CD4-positive, alpha-beta T cell (primary cell): ENCODE measurements around the gene KCNIP4. TPM values are rescaled to one million over a fixed set of nuclear protein-coding genes. Genes with fewer than 3 reads are reported as not detected.
A peak's percentile ranks its signal among the peaks of the same experiment; 100 is the strongest.

Experiments
- ATAC-seq: fragments of 200-7000 bp; cut with Tn5 transposase; one replicate; pipeline ENCODE4 v1.10.0; 2022; ENCODE audit warnings: mild to moderate bottlenecking; ENCODE audit not compliant: poor library complexity
- CTCF ChIA-PET: fragments of 350-600 bp; sonication (Branson Sonifier 250); formaldehyde crosslinking; loops from one replicate; lab custom pipeline; 2021; ENCODE audit warnings: antibody characterized with exemption, inconsistent platforms; lab: Charles Lee
- POLR2A ChIA-PET: fragments of 350-600 bp; sonication (Branson Sonifier 250); formaldehyde crosslinking; loops from one replicate; lab custom pipeline; 2021; ENCODE audit warnings: antibody characterized with exemption, inconsistent platforms; lab: Charles Lee
- DNase-seq, 14 experiments: peaks; one replicate each; pipeline ENCODE4 v3.0.0-alpha.2; 2013 to 2020; ENCODE audit warnings: mixed read lengths in 2 of 14
- H3K27ac ChIP-seq, 2 donors: one replicate each; pipeline versions ENCODE4 v1.5.1 to v1.7.0; 2013; ENCODE audit warnings: low read length in 2 of 2, low read depth in 1 of 2, mild to moderate bottlenecking in 1 of 2
- H3K27me3 ChIP-seq, 2 experiments: 1 replicate in 1 of 2; 2 replicates in 1 of 2; pipeline versions ENCODE4 v1.6.1 to v1.7.0; 2013; ENCODE audit warnings: low read length in 2 of 2, control low read depth in 1 of 2, mild to moderate bottlenecking in 1 of 2, moderate library complexity in 1 of 2; ENCODE audit not compliant: insufficient read depth in 2 of 2, control insufficient read depth in 1 of 2
- H3K36me3 ChIP-seq: one replicate; pipeline ENCODE4 v1.6.1; 2013; ENCODE audit warnings: low read length, control low read depth; ENCODE audit not compliant: insufficient read depth
- H3K4me1 ChIP-seq: one replicate; pipeline ENCODE4 v1.6.1; 2013; ENCODE audit warnings: low read length, control low read depth; ENCODE audit not compliant: insufficient read depth
- H3K4me3 ChIP-seq: one replicate; pipeline ENCODE4 v1.5.1; 2013; ENCODE audit warnings: mild to moderate bottlenecking, low read length, moderate library complexity
- H3K9me3 ChIP-seq, 2 experiments: 1 replicate in 1 of 2; 2 replicates in 1 of 2; pipeline versions ENCODE4 v1.6.1 to v1.7.0; 2013; ENCODE audit warnings: low read length in 2 of 2, mild to moderate bottlenecking in 2 of 2, control low read depth in 1 of 2, moderate library complexity in 1 of 2; ENCODE audit not compliant: control insufficient read depth in 1 of 2, insufficient read depth in 1 of 2
- H3K27ac Mint-ChIP-seq: one replicate; pipeline ENCODE4 v1.8.0; 2020; ENCODE audit warnings: mixed read lengths
- H3K27me3 Mint-ChIP-seq: one replicate; pipeline ENCODE4 v1.8.0; 2021; ENCODE audit warnings: mixed read lengths
- H3K36me3 Mint-ChIP-seq: one replicate; pipeline ENCODE4 v1.8.0; 2021; ENCODE audit warnings: low read depth, mixed read lengths
- H3K4me1 Mint-ChIP-seq: one replicate; pipeline ENCODE4 v1.8.0; 2021; ENCODE audit warnings: low read depth, mixed read lengths
- H3K4me3 Mint-ChIP-seq: one replicate; pipeline ENCODE4 v1.8.0; 2020; ENCODE audit warnings: mild to moderate bottlenecking, mixed read lengths
- H3K9me3 Mint-ChIP-seq: one replicate; pipeline ENCODE4 v1.8.0; 2020; ENCODE audit warnings: mixed read lengths
- intact Hi-C, 2 experiments: fragments of 100-400 bp; cut with DNase I in 1 of 2; cut with micrococcal nuclease in 1 of 2; formaldehyde crosslinking; loops; one replicate each; pipeline versions ENCODE4 v1.15.1 to v1.9.0; 2023 to 2025; cut with DNase I, micrococcal nuclease
- total RNA-seq, 174 experiments: library from RNA in 2 of 174; stranded (reverse) in 2 of 174; gene quantifications; one replicate each; pipeline ENCODE4 v1.2.3 and lab custom pipeline; 2021 to 2026
- TF ChIP-seq, protein P1 (sequence below): fragments of 200-600 bp; IDR thresholded peaks from one replicate; pipeline ENCODE4 v1.8.0; 2022; ENCODE audit warnings: antibody characterized with exemption, mild to moderate bottlenecking

The KCNIP4 gene
- total RNA-seq, 2 experiments from 2014 or later, result not detected

DNA sequence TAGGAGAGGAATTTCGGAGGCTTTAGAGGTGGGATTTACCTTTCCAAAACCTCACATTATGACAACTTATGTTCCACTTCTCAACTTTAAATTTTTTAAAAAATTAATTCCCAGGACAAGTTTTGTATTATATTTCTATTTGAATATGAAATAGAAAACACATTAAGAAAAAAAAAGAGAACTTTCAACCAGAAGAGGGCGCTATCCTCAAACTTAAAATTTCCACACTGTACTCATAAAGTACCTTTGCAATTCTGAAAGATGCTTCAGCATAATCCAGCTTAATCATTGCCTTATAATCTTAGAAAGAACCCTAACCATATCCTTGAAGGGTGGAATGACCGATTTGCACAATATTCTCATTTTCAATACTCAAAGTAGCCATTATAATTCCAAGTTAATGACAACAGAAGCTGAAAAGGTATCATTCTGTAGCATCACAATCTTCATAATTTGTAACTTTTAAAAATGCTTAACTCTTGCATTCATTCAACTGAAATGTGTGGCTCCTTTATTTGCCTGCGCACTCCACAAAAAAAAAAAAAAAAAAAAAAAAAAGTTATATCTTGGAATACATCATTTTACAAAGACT lies 158.0 kb downstream of the KCNIP4 start:
- no peak overlapping the region for H3K27ac Mint-ChIP-seq
- intact Hi-C loops, result loop anchor here in 1 of 2 experiments (10.0 kb wide), 1 partner anchor 594 kb away; no protein-coding TSS in a partner anchor

DNA sequence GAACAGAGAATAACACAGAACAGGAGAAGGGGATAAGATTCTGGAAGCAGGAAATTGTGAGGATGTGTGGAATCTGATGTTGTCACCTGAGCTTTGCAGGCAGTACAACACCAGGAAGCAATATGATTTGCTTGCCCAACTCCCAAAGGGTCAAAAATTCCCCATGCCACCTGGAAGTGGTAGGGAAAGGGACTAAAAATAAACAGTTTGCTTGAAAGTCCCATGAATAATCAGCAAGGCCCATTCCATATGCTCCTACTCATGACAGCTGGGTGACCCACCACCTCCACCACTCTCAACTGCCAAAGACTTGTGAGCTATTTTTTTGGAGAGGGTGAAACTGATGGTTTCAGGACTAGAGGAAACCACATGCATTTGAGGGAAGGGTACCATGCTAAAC lies 168.4 kb downstream of the KCNIP4 start:
- Mint-ChIP-seq H3K4me3 (no peak overlapping the region), H3K9me3 (no peaks in the 10 kb centered on the region), H3K27me3 (peaks cover 15% of the 10 kb centered on the region), H3K36me3 (no peaks in the 10 kb centered on the region), H3K4me1 (no peaks in the 10 kb centered on the region), H3K27ac (no peak overlapping the region)
- ATAC-seq, result no peak
- Histone ChIP-seq H3K4me1 (no peaks in the 10 kb centered on the region), H3K27me3 (peaks cover 0 to 2% of the 10 kb centered on the region in 2 experiments), H3K4me3 (no peak overlapping the region), H3K27ac (no peak overlapping the region), H3K9me3 (peaks cover 0 to 5% of the 10 kb centered on the region in 2 experiments), H3K36me3 (no peaks in the 10 kb centered on the region)
- ChIA-PET CTCF (no interaction called here), POLR2A (no interaction called here)
- TF ChIP-seq, protein P1, sequence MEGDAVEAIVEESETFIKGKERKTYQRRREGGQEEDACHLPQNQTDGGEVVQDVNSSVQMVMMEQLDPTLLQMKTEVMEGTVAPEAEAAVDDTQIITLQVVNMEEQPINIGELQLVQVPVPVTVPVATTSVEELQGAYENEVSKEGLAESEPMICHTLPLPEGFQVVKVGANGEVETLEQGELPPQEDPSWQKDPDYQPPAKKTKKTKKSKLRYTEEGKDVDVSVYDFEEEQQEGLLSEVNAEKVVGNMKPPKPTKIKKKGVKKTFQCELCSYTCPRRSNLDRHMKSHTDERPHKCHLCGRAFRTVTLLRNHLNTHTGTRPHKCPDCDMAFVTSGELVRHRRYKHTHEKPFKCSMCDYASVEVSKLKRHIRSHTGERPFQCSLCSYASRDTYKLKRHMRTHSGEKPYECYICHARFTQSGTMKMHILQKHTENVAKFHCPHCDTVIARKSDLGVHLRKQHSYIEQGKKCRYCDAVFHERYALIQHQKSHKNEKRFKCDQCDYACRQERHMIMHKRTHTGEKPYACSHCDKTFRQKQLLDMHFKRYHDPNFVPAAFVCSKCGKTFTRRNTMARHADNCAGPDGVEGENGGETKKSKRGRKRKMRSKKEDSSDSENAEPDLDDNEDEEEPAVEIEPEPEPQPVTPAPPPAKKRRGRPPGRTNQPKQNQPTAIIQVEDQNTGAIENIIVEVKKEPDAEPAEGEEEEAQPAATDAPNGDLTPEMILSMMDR, result no peak
- intact Hi-C loops, result no loop called here
- DNase-seq, result no peak

More for the DNA sequence above, 158.0 kb downstream of the KCNIP4 start:
- H3K4me3 Mint-ChIP-seq, result no peak overlapping the region
- POLR2A ChIA-PET, result no interaction called here
- ATAC-seq (no peak), DNase-seq (peak in 2 of 14 experiments; percentile 6 to 26)
- H3K27me3 Mint-ChIP-seq, result no peaks in the 10 kb centered on the region
- CTCF ChIA-PET, result interaction anchor here (0.6 kb wide), 2 partner anchors 17 to 25 kb away, joined by 3 to 4 read pairs; no protein-coding TSS in a partner anchor
- Histone ChIP-seq H3K4me3 (no peak overlapping the region), H3K27me3 (no peaks in the 10 kb centered on the region), H3K27ac (no peak overlapping the region), H3K9me3 (peaks cover 0 to 4% of the 10 kb centered on the region in 2 experiments), H3K4me1 (no peaks in the 10 kb centered on the region), H3K36me3 (no peaks in the 10 kb centered on the region)
- no peaks in the 10 kb centered on the region for H3K36me3 Mint-ChIP-seq
- H3K4me1 Mint-ChIP-seq, result no peaks in the 10 kb centered on the region
- no peaks in the 10 kb centered on the region for H3K9me3 Mint-ChIP-seq
- TF ChIP-seq, protein P1, result no peak

DNA sequence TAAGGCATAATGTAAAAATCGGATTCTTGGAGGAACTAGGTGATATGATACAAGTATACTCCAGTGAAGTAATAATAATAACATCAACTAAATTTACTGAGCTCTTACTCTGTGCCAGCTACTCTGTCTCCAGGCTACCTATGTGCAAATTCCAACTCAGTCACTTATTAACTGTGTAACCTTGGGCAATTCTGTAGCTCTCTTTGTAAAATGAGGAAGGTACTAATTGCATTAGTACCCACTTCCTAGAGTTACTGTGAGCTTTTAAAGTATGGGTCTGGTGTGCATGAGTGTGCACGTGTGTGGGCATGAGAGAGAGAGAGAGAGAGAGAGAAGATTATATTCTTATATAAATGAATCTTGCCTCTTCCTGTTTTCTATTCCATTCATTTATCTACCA lies 169.9 kb downstream of the KCNIP4 start:
- Mint-ChIP-seq H3K4me1 (no peaks in the 10 kb centered on the region), H3K27me3 (peaks cover 15% of the 10 kb centered on the region), H3K9me3 (no peaks in the 10 kb centered on the region), H3K27ac (no peak overlapping the region), H3K36me3 (no peaks in the 10 kb centered on the region), H3K4me3 (no peak overlapping the region)
- ChIA-PET CTCF (no interaction called here), POLR2A (no interaction called here)
- no peaks in the 10 kb centered on the region for H3K36me3 ChIP-seq
- ATAC-seq (no peak), DNase-seq (no peak)
- TF ChIP-seq, protein P1, result no peak
- H3K9me3 ChIP-seq, result peaks cover 0 to 5% of the 10 kb centered on the region in 2 experiments
- intact Hi-C loops, result no loop called here
- H3K4me1 ChIP-seq, result no peaks in the 10 kb centered on the region
- H3K4me3 ChIP-seq, result no peak overlapping the region
- H3K27ac ChIP-seq, result no peak overlapping the region
- H3K27me3 ChIP-seq, result peaks cover 0 to 4% of the 10 kb centered on the region in 2 experiments
